ENCODE data around the gene PPM1N. TPM values are rescaled to one million over a fixed set of nuclear protein-coding genes. Genes with fewer than 3 reads are reported as not detected.

The PPM1N gene
- total and polyA plus RNA-seq, 3 donors from 2014 or later: 1.9 to 3.4 (median 2.3) TPM

DNA sequence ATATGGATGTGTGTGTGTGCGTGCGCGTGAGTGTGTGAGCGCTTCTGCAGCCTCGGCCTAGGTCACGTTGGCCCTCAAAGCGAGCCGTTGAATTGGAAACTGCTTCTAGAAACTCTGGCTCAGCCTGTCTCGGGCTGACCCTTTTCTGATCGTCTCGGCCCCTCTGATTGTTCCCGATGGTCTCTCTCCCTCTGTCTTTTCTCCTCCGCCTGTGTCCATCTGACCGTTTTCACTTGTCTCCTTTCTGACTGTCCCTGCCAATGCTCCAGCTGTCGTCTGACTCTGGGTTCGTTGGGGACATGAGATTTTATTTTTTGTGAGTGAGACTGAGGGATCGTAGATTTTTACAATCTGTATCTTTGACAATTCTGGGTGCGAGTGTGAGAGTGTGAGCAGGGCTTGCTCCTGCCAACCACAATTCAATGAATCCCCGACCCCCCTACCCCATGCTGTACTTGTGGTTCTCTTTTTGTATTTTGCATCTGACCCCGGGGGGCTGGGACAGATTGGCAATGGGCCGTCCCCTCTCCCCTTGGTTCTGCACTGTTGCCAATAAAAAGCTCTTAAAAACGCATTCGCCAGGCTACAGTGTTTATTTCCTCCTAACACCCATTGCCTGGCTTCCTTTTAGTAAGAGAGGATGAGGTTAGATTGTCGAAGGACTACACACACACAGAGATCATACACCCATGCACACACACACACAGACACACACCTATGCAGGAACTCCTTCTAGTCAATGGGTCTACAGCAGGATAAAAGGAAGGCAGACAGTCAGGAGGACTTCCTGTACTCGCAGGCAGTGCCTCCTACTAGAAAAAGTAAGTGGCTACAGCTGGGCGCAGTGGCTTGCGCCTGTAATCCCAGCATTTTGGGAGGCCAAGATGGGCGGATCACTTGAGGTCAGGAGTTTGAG lies 23.4 kb upstream of the PPM1N start:
- 47 to 58% methylated on average over 27 to 28 of the region's 28 CpGs for WGBS, 2 donors
- no peaks in the 10 kb centered on the region for H3K36me3 ChIP-seq (ENCODE audit: low read depth, missing control alignments)
- H3K27ac ChIP-seq: no peak overlapping the region
- intact Hi-C loops (cut with DNase I; ENCODE audit: low total_unique reads): no loop called here
- no peak for TF ChIP-seq POLR2A (IDR thresholded peaks at IDR 0.05)
- TF ChIP-seq, protein P1, sequence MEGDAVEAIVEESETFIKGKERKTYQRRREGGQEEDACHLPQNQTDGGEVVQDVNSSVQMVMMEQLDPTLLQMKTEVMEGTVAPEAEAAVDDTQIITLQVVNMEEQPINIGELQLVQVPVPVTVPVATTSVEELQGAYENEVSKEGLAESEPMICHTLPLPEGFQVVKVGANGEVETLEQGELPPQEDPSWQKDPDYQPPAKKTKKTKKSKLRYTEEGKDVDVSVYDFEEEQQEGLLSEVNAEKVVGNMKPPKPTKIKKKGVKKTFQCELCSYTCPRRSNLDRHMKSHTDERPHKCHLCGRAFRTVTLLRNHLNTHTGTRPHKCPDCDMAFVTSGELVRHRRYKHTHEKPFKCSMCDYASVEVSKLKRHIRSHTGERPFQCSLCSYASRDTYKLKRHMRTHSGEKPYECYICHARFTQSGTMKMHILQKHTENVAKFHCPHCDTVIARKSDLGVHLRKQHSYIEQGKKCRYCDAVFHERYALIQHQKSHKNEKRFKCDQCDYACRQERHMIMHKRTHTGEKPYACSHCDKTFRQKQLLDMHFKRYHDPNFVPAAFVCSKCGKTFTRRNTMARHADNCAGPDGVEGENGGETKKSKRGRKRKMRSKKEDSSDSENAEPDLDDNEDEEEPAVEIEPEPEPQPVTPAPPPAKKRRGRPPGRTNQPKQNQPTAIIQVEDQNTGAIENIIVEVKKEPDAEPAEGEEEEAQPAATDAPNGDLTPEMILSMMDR (IDR thresholded peaks at IDR 0.05): no peak
- H3K27me3 ChIP-seq: no peaks in the 10 kb centered on the region
- H3K4me1 ChIP-seq: peaks cover 12% of the 10 kb centered on the region
- no peaks in the 10 kb centered on the region for H3K9me3 ChIP-seq
- H3K4me3 ChIP-seq: no peak overlapping the region
- DNase-seq: no peak

DNA sequence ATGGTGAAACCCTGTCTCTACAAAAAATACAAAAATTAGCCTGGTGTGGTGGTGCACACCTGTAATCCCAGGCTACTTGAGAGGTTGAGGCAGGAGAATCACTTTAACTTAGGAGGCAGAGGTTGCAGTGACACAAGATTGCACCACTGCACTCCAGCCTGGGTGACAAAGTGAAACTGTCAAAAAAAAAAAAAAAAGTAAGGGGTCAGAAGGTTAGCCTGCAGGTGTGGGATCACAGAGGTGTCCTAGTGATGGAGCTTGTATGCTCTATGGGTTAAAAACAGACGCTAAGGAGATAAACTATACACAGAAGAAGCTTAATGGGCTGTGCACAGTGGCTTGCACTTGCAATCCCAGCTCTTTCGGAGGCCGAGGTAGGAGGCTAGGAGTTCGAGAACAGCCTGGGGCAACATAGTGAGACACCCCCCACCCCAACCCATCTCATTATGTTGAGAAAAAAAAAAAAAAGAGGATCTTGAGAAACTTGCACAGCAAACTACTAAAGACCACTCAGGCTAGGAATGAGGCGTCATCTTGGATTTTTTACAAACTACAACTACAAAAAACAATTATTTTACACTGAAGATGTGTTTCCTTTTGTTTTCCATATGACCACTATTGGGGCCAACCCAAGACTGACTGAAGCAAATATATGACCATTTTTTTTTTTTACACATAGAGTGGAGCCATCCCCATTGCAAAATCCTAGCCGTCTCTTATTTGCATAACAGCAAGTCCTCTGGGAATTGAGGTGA lies 22.5 kb upstream of the PPM1N start:
- H3K4me3 ChIP-seq: no peak overlapping the region
- no peak for TF ChIP-seq POLR2A (IDR thresholded peaks at IDR 0.05)
- TF ChIP-seq, protein P1 (IDR thresholded peaks at IDR 0.05): no peak
- WGBS, 2 donors: 81 to 84% methylated on average over 6 of the region's 6 CpGs
- intact Hi-C loops (cut with DNase I; ENCODE audit: low total_unique reads): no loop called here
- H3K36me3 ChIP-seq (ENCODE audit: low read depth, missing control alignments): no peaks in the 10 kb centered on the region
- H3K9me3 ChIP-seq: no peaks in the 10 kb centered on the region
- no peak for DNase-seq
- no peak overlapping the region for H3K27ac ChIP-seq
- no peaks in the 10 kb centered on the region for H3K27me3 ChIP-seq
- peaks cover 8% of the 10 kb centered on the region for H3K4me1 ChIP-seq

DNA sequence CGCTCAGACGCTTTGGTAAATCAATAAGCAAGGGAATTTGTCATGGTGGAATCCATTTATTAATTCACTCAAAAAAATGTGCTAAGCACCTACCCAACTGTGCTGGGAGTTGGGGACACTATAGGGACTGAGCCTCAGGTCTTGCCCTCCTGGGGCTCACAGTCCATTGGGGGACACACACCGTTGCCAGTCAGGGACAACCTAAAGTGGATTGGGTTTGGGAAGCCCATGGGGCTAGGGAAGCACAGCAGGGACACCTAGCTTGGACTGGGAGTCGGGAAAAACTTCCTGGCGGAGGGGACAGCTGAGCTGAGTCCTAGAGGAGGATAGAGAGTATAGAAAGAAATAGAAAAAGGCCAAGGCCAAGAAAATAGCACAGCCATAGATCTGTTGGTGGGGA lies 21.9 kb upstream of the PPM1N start:
- WGBS, 2 donors: 58% methylated on average over 5 of the region's 5 CpGs
- no peaks in the 10 kb centered on the region for H3K9me3 ChIP-seq
- DNase-seq: no peak
- no peak overlapping the region for H3K27ac ChIP-seq
- no peaks in the 10 kb centered on the region for H3K36me3 ChIP-seq (ENCODE audit: low read depth, missing control alignments)
- no peaks in the 10 kb centered on the region for H3K27me3 ChIP-seq
- H3K4me1 ChIP-seq: peaks cover 8% of the 10 kb centered on the region
- H3K4me3 ChIP-seq: no peak overlapping the region
- TF ChIP-seq, protein P1 (IDR thresholded peaks at IDR 0.05): no peak
- no peak for TF ChIP-seq POLR2A (IDR thresholded peaks at IDR 0.05)
- intact Hi-C loops (cut with DNase I; ENCODE audit: low total_unique reads): no loop called here

DNA sequence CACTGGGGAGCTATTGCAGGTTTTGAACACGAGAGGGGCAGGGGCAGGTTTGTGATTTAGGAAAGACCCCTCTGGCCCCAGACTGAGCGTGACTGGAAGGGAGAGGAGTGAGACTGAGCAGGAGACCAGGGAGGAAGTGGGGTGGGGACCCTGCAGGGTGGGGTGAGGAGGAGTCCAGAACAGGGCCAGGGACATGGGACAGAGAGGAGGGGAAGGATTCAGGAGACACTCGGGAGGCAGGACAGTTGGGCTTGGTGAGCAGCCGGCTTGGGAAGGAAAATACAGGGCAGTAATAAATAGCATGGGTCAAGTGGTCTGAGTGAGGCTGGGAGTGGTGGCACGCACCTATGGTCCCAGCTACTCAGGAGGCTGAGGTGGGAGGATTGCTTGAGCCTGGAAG lies 21.1 kb upstream of the PPM1N start:
- H3K27ac ChIP-seq: no peak overlapping the region
- intact Hi-C loops (cut with DNase I; ENCODE audit: low total_unique reads): no loop called here

More for the DNA sequence above, 21.1 kb upstream of the PPM1N start:
- WGBS, 2 donors: 35 to 42% methylated on average over 5 of the region's 5 CpGs
- no peak for DNase-seq
- H3K9me3 ChIP-seq: no peaks in the 10 kb centered on the region
- no peak overlapping the region for H3K4me3 ChIP-seq
- H3K4me1 ChIP-seq: peaks cover 6% of the 10 kb centered on the region
- H3K36me3 ChIP-seq (ENCODE audit: low read depth, missing control alignments): no peaks in the 10 kb centered on the region
- TF ChIP-seq, protein P1 (IDR thresholded peaks at IDR 0.05): no peak
- TF ChIP-seq POLR2A (IDR thresholded peaks at IDR 0.05): no peak
- no peaks in the 10 kb centered on the region for H3K27me3 ChIP-seq

Measured in testis (tissue), 3 donors.